ENCODE data around the gene NFATC1.
A peak's percentile ranks its signal among the peaks of the same experiment; 100 is the strongest.
"Not testable (repeated sequence)": the region's sequence is repeated elsewhere in the genome, so short reads cannot be mapped to it uniquely, and the experiment has no call there.

Gene NFATC1

GRCh38 chr18:79375441-79376154 is 20.1 kb upstream of the NFATC1 start:
- H3K4me3 ChIP-seq (ENCODE audit: extremely low read depth, insufficient read depth, low read length, poor library complexity, severe bottlenecking) = no peak overlapping the region
- WGBS, 2 experiments (ENCODE audit: insufficient coverage in 2 of 2) = 87 to 90% methylated on average over 5 to 7 of the region's 10 CpGs
- no peaks in the 10 kb centered on the region for H3K36me3 ChIP-seq (ENCODE audit: control insufficient read depth, insufficient read depth, low read length)
- no peak overlapping the region for H3K27ac ChIP-seq (ENCODE audit: low read depth, low read length, severe bottlenecking)
- H3K4me1 ChIP-seq (ENCODE audit: control insufficient read depth, insufficient read depth, low read length, poor library complexity, severe bottlenecking) = peaks cover 3% of the 10 kb centered on the region
- no peaks in the 10 kb centered on the region for H3K9me3 ChIP-seq (ENCODE audit: control insufficient read depth, low read length)

GRCh38 chr18:79376661-79377060 is 19.1 kb upstream of the NFATC1 start:
- H3K9me3 ChIP-seq (ENCODE audit: control insufficient read depth, low read length); H3K4me1 ChIP-seq (ENCODE audit: control insufficient read depth, insufficient read depth, low read length, poor library complexity, severe bottlenecking); H3K27ac ChIP-seq (ENCODE audit: low read depth, low read length, severe bottlenecking); H3K4me3 ChIP-seq (ENCODE audit: extremely low read depth, insufficient read depth, low read length, poor library complexity, severe bottlenecking); H3K36me3 ChIP-seq (ENCODE audit: control insufficient read depth, insufficient read depth, low read length): not testable (repeated sequence)
- WGBS, 2 experiments (ENCODE audit: insufficient coverage in 2 of 2) = 86 to 96% methylated on average over 7 to 9 of the region's 12 CpGs

GRCh38 chr18:79377187-79377891 is 18.4 kb upstream of the NFATC1 start:
- H3K9me3 ChIP-seq (ENCODE audit: control insufficient read depth, low read length) = no peaks in the 10 kb centered on the region
- H3K4me3 ChIP-seq (ENCODE audit: extremely low read depth, insufficient read depth, low read length, poor library complexity, severe bottlenecking) = no peak overlapping the region
- H3K4me1 ChIP-seq (ENCODE audit: control insufficient read depth, insufficient read depth, low read length, poor library complexity, severe bottlenecking) = peaks cover 3% of the 10 kb centered on the region
- H3K36me3 ChIP-seq (ENCODE audit: control insufficient read depth, insufficient read depth, low read length) = no peaks in the 10 kb centered on the region
- no peak overlapping the region for H3K27ac ChIP-seq (ENCODE audit: low read depth, low read length, severe bottlenecking)
- 94 to 95% methylated on average over 14 to 17 of the region's 19 CpGs for WGBS, 2 experiments (ENCODE audit: insufficient coverage in 2 of 2)

- Histone ChIP-seq H3K36me3 (ENCODE audit: control insufficient read depth, insufficient read depth, low read length) (no peaks in the 10 kb centered on the region), H3K9me3 (ENCODE audit: control insufficient read depth, low read length) (no peaks in the 10 kb centered on the region), H3K4me3 (ENCODE audit: extremely low read depth, insufficient read depth, low read length, poor library complexity, severe bottlenecking) (no peak overlapping the region), H3K27ac (ENCODE audit: low read depth, low read length, severe bottlenecking) (peak overlapping the region; percentile 13), H3K4me1 (ENCODE audit: control insufficient read depth, insufficient read depth, low read length, poor library complexity, severe bottlenecking) (peaks cover 3% of the 10 kb centered on the region)
- 45% methylated on average over 48 of the region's 48 CpGs for WGBS, 2 experiments (ENCODE audit: insufficient coverage in 2 of 2)
Observed at GRCh38 chr18:79378536-79379250, 17.0 kb upstream of the NFATC1 start.

- no peaks in the 10 kb centered on the region for H3K9me3 ChIP-seq (ENCODE audit: control insufficient read depth, low read length)
- 64 to 69% methylated on average over 17 to 19 of the region's 22 CpGs for WGBS, 2 experiments (ENCODE audit: insufficient coverage in 2 of 2)
- no peak overlapping the region for H3K4me3 ChIP-seq (ENCODE audit: extremely low read depth, insufficient read depth, low read length, poor library complexity, severe bottlenecking)
- H3K4me1 ChIP-seq (ENCODE audit: control insufficient read depth, insufficient read depth, low read length, poor library complexity, severe bottlenecking) = peaks cover 3% of the 10 kb centered on the region
- H3K27ac ChIP-seq (ENCODE audit: low read depth, low read length, severe bottlenecking) = no peak overlapping the region
- H3K36me3 ChIP-seq (ENCODE audit: control insufficient read depth, insufficient read depth, low read length) = no peaks in the 10 kb centered on the region
Observed at GRCh38 chr18:79379251-79379905, 16.4 kb upstream of the NFATC1 start.

- H3K4me1 ChIP-seq (ENCODE audit: control insufficient read depth, insufficient read depth, low read length, poor library complexity, severe bottlenecking) = peaks cover 3% of the 10 kb centered on the region
- no peak overlapping the region for H3K27ac ChIP-seq (ENCODE audit: low read depth, low read length, severe bottlenecking)
- 92 to 94% methylated on average over 38 of the region's 40 CpGs for WGBS, 2 experiments (ENCODE audit: insufficient coverage in 2 of 2)
- H3K9me3 ChIP-seq (ENCODE audit: control insufficient read depth, low read length) = no peaks in the 10 kb centered on the region
- no peaks in the 10 kb centered on the region for H3K36me3 ChIP-seq (ENCODE audit: control insufficient read depth, insufficient read depth, low read length)
- H3K4me3 ChIP-seq (ENCODE audit: extremely low read depth, insufficient read depth, low read length, poor library complexity, severe bottlenecking) = no peak overlapping the region
Observed at GRCh38 chr18:79379931-79380815, 15.6 kb upstream of the NFATC1 start.

- WGBS, 2 experiments (ENCODE audit: insufficient coverage in 2 of 2) = 67 to 68% methylated on average over 26 to 29 of the region's 30 CpGs
- no peak overlapping the region for H3K4me3 ChIP-seq (ENCODE audit: extremely low read depth, insufficient read depth, low read length, poor library complexity, severe bottlenecking)
- no peaks in the 10 kb centered on the region for H3K9me3 ChIP-seq (ENCODE audit: control insufficient read depth, low read length)
- peaks cover 3% of the 10 kb centered on the region for H3K4me1 ChIP-seq (ENCODE audit: control insufficient read depth, insufficient read depth, low read length, poor library complexity, severe bottlenecking)
- no peak overlapping the region for H3K27ac ChIP-seq (ENCODE audit: low read depth, low read length, severe bottlenecking)
- no peaks in the 10 kb centered on the region for H3K36me3 ChIP-seq (ENCODE audit: control insufficient read depth, insufficient read depth, low read length)
Observed at GRCh38 chr18:79380816-79381806, 14.6 kb upstream of the NFATC1 start.

- H3K27ac ChIP-seq (ENCODE audit: low read depth, low read length, severe bottlenecking) = no peak overlapping the region
- H3K4me1 ChIP-seq (ENCODE audit: control insufficient read depth, insufficient read depth, low read length, poor library complexity, severe bottlenecking) = peaks cover 3% of the 10 kb centered on the region
- no peak overlapping the region for H3K4me3 ChIP-seq (ENCODE audit: extremely low read depth, insufficient read depth, low read length, poor library complexity, severe bottlenecking)
- no peaks in the 10 kb centered on the region for H3K9me3 ChIP-seq (ENCODE audit: control insufficient read depth, low read length)
- no peaks in the 10 kb centered on the region for H3K36me3 ChIP-seq (ENCODE audit: control insufficient read depth, insufficient read depth, low read length)
- 85 to 92% methylated on average over 10 to 12 of the region's 16 CpGs for WGBS, 2 experiments (ENCODE audit: insufficient coverage in 2 of 2)
Observed at GRCh38 chr18:79381811-79382311, 13.9 kb upstream of the NFATC1 start.

- 94 to 95% methylated on average over 21 to 27 of the region's 27 CpGs for WGBS, 2 experiments (ENCODE audit: insufficient coverage in 2 of 2)
- peaks cover 3% of the 10 kb centered on the region for H3K4me1 ChIP-seq (ENCODE audit: control insufficient read depth, insufficient read depth, low read length, poor library complexity, severe bottlenecking)
- H3K36me3 ChIP-seq (ENCODE audit: control insufficient read depth, insufficient read depth, low read length) = no peaks in the 10 kb centered on the region
- H3K9me3 ChIP-seq (ENCODE audit: control insufficient read depth, low read length) = no peaks in the 10 kb centered on the region
- H3K27ac ChIP-seq (ENCODE audit: low read depth, low read length, severe bottlenecking) = no peak overlapping the region
- H3K4me3 ChIP-seq (ENCODE audit: extremely low read depth, insufficient read depth, low read length, poor library complexity, severe bottlenecking) = no peak overlapping the region
Observed at GRCh38 chr18:79382681-79383387, 12.9 kb upstream of the NFATC1 start.
